K562 (cell line): Measurements from ENCODE around the gene G6PC1. TPM values are rescaled to one million over a fixed set of nuclear protein-coding genes. Genes with fewer than 3 reads are reported as not detected.

Experiments used
- ATAC-seq: fragments of 200-7000 bp; cut with Tn5 transposase; 3 replicates; pipeline ENCODE4 v1.9.1; 2020; ENCODE audit warnings: moderate library complexity
- BruUV-seq: library from RNA; stranded (reverse); fragments of 400-500 nt; replicated peaks from 2 replicates; lab custom pipeline; 2021; lab: Mats Ljungman, UMichigan
- CTCF ChIA-PET: fragments of 300-600 bp; formaldehyde crosslinking; extraction: SDS; loops from one replicate; lab custom pipeline; 2021; ENCODE audit warnings: low intra/inter-chr PET ratio; lab: Yijun Ruan, JAX
- POLR2A ChIA-PET: fragments of 300-600, 350-650 bp; sonication (Branson Sonifier 250); formaldehyde crosslinking; extraction: SDS; loops from one replicate; lab custom pipeline; 2021; ENCODE audit warnings: antibody characterized with exemption, inconsistent platforms; lab: Yijun Ruan, JAX
- DNase-seq, 4 experiments: peaks; one replicate each; pipeline versions ENCODE4 v3.0.0 to v3.0.0-alpha.2; 2011 to 2018; ENCODE audit warnings: low spot score in 3 of 4, mixed read lengths in 3 of 4; ENCODE audit errors: extremely low read depth in 1 of 4
- FAIRE-seq: peaks from 2 replicates; lab custom pipeline; 2011; peaks lifted over from hg19 to GRCh38; lab: Jason Lieb, UNC
- H2AFZ ChIP-seq: 2 replicates; pipeline ENCODE4 v1.6.0; 2011; ENCODE audit warnings: low read depth, low read length, control low read depth, inconsistent platforms
- H3K27ac ChIP-seq: fragments of 200-600 bp; 3 replicates; pipeline ENCODE4 v1.8.0; 2011; ENCODE audit warnings: low read depth, mild to moderate bottlenecking, control low read depth, inconsistent platforms, low read length, moderate library complexity, mixed read lengths; ENCODE audit errors: extremely low read depth
- H3K27me3 ChIP-seq, 2 experiments: fragments of 300-600 bp in 1 of 2; 2 replicates in 1 of 2; 3 replicates in 1 of 2; pipeline versions ENCODE4 v1.6.0 to v1.8.0; 2011; ENCODE audit warnings: inconsistent platforms in 2 of 2, low read length in 2 of 2, mild to moderate bottlenecking in 1 of 2, mixed read lengths in 1 of 2, moderate library complexity in 1 of 2; ENCODE audit not compliant: control insufficient read depth in 2 of 2, insufficient read depth in 2 of 2
- H3K36me3 ChIP-seq: fragments of 300-600 bp; 3 replicates; pipeline ENCODE4 v1.8.0; 2011; ENCODE audit warnings: mild to moderate bottlenecking, low read length, inconsistent platforms; ENCODE audit not compliant: control insufficient read depth, insufficient read depth
- H3K4me1 ChIP-seq, 2 experiments: fragments of 200-600 bp in 1 of 2; replicated peaks in 1 of 2; 2 replicates in 1 of 2; 3 replicates in 1 of 2; pipeline versions ENCODE4 v1.5.1 to v1.8.0; 2011; ENCODE audit warnings: inconsistent platforms in 2 of 2, low read length in 2 of 2, mild to moderate bottlenecking in 1 of 2, mixed read lengths in 1 of 2, moderate library complexity in 1 of 2; ENCODE audit not compliant: control insufficient read depth in 2 of 2, insufficient read depth in 2 of 2
- H3K4me2 ChIP-seq: 2 replicates; pipeline ENCODE4 v1.6.1; 2011; ENCODE audit warnings: low read length, control low read depth, inconsistent platforms, mixed read lengths; ENCODE audit not compliant: insufficient read depth
- H3K4me3 ChIP-seq: fragments of 200-600 bp; sonication (generic), shearing (Covaris generic); 2 replicates; pipeline ENCODE4 v1.5.1; 2016; ENCODE audit warnings: control low read depth, inconsistent platforms
- H3K79me2 ChIP-seq: fragments of 200-600 bp; 3 replicates; pipeline ENCODE4 v1.8.0; 2011; ENCODE audit warnings: low read length, inconsistent platforms; ENCODE audit not compliant: control insufficient read depth, insufficient read depth
- H3K9ac ChIP-seq, 2 experiments: 2 replicates each; pipeline versions ENCODE4 v1.6.0 to v1.6.1; 2011; ENCODE audit warnings: low read depth in 2 of 2, low read length in 2 of 2, control low read depth in 1 of 2, inconsistent platforms in 1 of 2, mild to moderate bottlenecking in 1 of 2, mixed read lengths in 1 of 2; ENCODE audit not compliant: insufficient read depth in 1 of 2
- H3K9me1 ChIP-seq: one replicate; pipeline ENCODE4 v1.6.0; 2011; ENCODE audit warnings: inconsistent platforms, mild to moderate bottlenecking, low read length, moderate library complexity; ENCODE audit not compliant: control insufficient read depth, insufficient read depth
- H3K9me3 ChIP-seq: replicated peaks from 2 replicates; pipeline ENCODE4 v1.5.1; 2011; ENCODE audit warnings: low read depth, low read length, inconsistent platforms; ENCODE audit not compliant: control insufficient read depth, insufficient read depth
- H4K20me1 ChIP-seq: replicated peaks from 2 replicates; pipeline ENCODE4 v1.6.1; 2011; ENCODE audit warnings: low read length, inconsistent platforms, mixed read lengths; ENCODE audit not compliant: control insufficient read depth, insufficient read depth
- RREB1 ChIP-seq: fragments of 250-450 bp; sonication (Bioruptor Pico); IDR thresholded peaks from 2 replicates; pipeline ENCODE4 v1.4.0; 2020
- ZNF316 ChIP-seq: fragments of 450-650 bp; IDR thresholded peaks from 2 replicates; pipeline ENCODE4 v1.6.1; 2016
- WGBS: fragments of 100-300 bp; shearing (Covaris generic); methylation state at CpG from one replicate; pipeline ENCODE4 v1.1.6; 2016; ENCODE audit warnings: low coverage, mixed read lengths; ENCODE audit not compliant: insufficient coverage; ENCODE audit errors: missing lambda C conversion rate; 5-methylcytosine and 5-hydroxymethylcytosine counted together
- in situ Hi-C: fragments of 300-500 bp; cut with MboI; formaldehyde crosslinking; loops from 4 replicates; pipeline ENCODE4 v1.15.0; 2018; ENCODE audit warnings: inconsistent platforms, mixed read lengths
- intact Hi-C: fragments of 100-400 bp; cut with micrococcal nuclease; formaldehyde crosslinking; loops from 2 replicates; pipeline ENCODE4 v1.14.2; 2022
- polyA plus RNA-seq, 8 experiments: library from polyadenylated mRNA; depleted of rRNA in 4 of 8; stranded (reverse) in 5 of 8; unstranded in 3 of 8; fragments of >200 nt; fragmentation: Nextera tagmentation in 2 of 8; fragmentation: Illumina TruSeq in 1 of 8; extraction: Ambion mirVana in 2 of 8; extraction: Trizol in 1 of 8; gene quantifications; 2 replicates each; pipeline versions ENCODE4 v1.2.1 to v1.2.3, GENCODE V29; 2011 to 2014; ENCODE audit warnings: inconsistent platforms in 1 of 8, missing spikeins in 1 of 8
- total RNA-seq, 7 experiments: library from RNA; depleted of rRNA in 6 of 7; stranded (reverse); fragments of >200 nt in 6 of 7; fragmentation: Illumina TruSeq in 2 of 7; extraction: Trizol in 2 of 7; gene quantifications; 2 replicates each; pipeline versions ENCODE4 v1.2.1 to v1.2.3, GENCODE V29; 2011 to 2021; ENCODE audit warnings: low replicate concordance in 1 of 7

Gene G6PC1
- total and polyA plus RNA-seq, 9 of the 15 experiments (the other 6 are each of a cell fraction or from before 2014, with no cell fraction given): not detected

- in situ Hi-C loops: no loop called here
- ATAC-seq: no peak
- CTCF ChIA-PET: no interaction called here
- intact Hi-C loops: no loop called here
- 29% methylated on average over 4 of the region's 4 CpGs for WGBS
- no peaks in the 10 kb centered on the region; the same call in 1 of the 2 replicates for H3K9me3 ChIP-seq
- no peak overlapping the region for H3K9ac ChIP-seq
- H3K27ac ChIP-seq: no peak overlapping the region
- no peak overlapping the region for H3K4me3 ChIP-seq
- TF ChIP-seq RREB1 (CRISPR knock-in tag): no peak
- 0 out of 2 replicates have a peak, but pooled peaks have one; percentile 5 for TF ChIP-seq ZNF316
- TF ChIP-seq, all 486 proteins: peak for 1
- DNase-seq: no peak
- Histone ChIP-seq H3K4me1 (no peaks in the 10 kb centered on the region), H4K20me1 (no peaks in the 10 kb centered on the region), H3K9me1 (no peaks in the 10 kb centered on the region), H2AFZ (peak overlapping the region; percentile 38; the same call in 1 of the 2 replicates), H3K36me3 (no peaks in the 10 kb centered on the region), H3K4me2 (no peak overlapping the region), H3K27me3 (peaks cover 0 to 4% of the 10 kb centered on the region in 2 experiments; a peak in 2 of 5 replicates), H3K79me2 (no peaks in the 10 kb centered on the region)
- BruUV-seq: no TSS peak
- FAIRE-seq: no peak
- POLR2A ChIA-PET: interaction anchor here (0.6 to 0.8 kb wide), 2 partner anchors 15 to 25 kb away, joined by 3 read pairs; no protein-coding TSS in a partner anchor
These were observed 7.2 kb upstream of the G6PC1 start for GRCh38 chr17:42893359-42893758.
